GM13977 (cell line): Measurements from ENCODE around the gene CNOT8.

ENCODE experiments used
- DNase-seq: peaks from one replicate; pipeline ENCODE4 v3.0.0; 2012; ENCODE audit warnings: low spot score
- in situ Hi-C: fragments of 300-500 bp; cut with MboI; formaldehyde crosslinking; loops from one replicate; pipeline ENCODE4 v1.12.0; 2022; ENCODE audit warnings: low sequenced_read_pairs, low pct_unique_long_range_greater_than_20kb, mixed read lengths, inconsistent platforms; ENCODE audit not compliant: unreplicated experiment
- TF ChIP-seq, protein P1 (sequence below): IDR thresholded peaks from 2 replicates; pipeline ENCODE4 v1.5.1; 2012; ENCODE audit warnings: mild to moderate bottlenecking, control low read depth; ENCODE audit not compliant: insufficient read depth; ENCODE audit errors: extremely low read depth, missing control alignments

CNOT8 gene

GRCh38 chr5:154895606-154896561 lies 37.5 kb downstream of the CNOT8 start:
- DNase-seq: no peak
- TF ChIP-seq, protein P1, sequence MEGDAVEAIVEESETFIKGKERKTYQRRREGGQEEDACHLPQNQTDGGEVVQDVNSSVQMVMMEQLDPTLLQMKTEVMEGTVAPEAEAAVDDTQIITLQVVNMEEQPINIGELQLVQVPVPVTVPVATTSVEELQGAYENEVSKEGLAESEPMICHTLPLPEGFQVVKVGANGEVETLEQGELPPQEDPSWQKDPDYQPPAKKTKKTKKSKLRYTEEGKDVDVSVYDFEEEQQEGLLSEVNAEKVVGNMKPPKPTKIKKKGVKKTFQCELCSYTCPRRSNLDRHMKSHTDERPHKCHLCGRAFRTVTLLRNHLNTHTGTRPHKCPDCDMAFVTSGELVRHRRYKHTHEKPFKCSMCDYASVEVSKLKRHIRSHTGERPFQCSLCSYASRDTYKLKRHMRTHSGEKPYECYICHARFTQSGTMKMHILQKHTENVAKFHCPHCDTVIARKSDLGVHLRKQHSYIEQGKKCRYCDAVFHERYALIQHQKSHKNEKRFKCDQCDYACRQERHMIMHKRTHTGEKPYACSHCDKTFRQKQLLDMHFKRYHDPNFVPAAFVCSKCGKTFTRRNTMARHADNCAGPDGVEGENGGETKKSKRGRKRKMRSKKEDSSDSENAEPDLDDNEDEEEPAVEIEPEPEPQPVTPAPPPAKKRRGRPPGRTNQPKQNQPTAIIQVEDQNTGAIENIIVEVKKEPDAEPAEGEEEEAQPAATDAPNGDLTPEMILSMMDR: no peak
- in situ Hi-C loops: no loop called here

DNA sequence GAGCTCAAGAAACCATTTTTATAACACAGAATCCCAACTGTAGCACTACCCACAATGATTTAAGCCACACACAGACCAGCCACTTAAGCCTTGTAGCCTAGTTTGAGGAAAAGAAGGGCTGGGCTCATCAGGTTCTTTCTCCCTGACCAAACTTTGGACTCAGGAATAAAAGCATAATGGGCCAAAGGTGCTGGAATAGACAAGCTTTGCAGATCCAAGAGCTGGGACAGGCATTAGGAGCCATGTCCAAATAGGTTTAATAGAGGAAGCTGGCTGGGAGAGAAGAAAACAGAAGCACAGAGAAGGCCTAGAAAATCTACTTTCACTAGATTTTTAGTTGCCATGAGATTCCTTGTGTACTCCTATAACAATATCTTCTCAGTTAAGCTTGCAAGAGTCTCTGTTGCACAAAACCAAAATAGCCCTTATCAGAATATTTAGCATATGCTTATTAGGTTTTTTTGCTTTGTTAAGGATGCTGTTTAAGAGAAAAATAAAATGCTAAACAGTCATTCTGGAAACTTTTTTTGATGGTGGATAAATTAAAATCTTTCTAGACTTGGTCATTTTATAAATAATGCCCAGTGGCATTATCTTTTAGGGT lies 38.2 kb downstream of the CNOT8 start:
- in situ Hi-C loops: no loop called here
- TF ChIP-seq, protein P1: no peak
- DNase-seq: no peak

- in situ Hi-C loops: no loop called here
- TF ChIP-seq, protein P1: no peak
- no peak for DNase-seq
These were observed 39.8 kb downstream of the CNOT8 start for GRCh38 chr5:154898210-154898609.

- TF ChIP-seq, protein P1: no peak
- in situ Hi-C loops: no loop called here
- no peak for DNase-seq
These were observed 40.9 kb downstream of the CNOT8 start for GRCh38 chr5:154899151-154899816.

DNA sequence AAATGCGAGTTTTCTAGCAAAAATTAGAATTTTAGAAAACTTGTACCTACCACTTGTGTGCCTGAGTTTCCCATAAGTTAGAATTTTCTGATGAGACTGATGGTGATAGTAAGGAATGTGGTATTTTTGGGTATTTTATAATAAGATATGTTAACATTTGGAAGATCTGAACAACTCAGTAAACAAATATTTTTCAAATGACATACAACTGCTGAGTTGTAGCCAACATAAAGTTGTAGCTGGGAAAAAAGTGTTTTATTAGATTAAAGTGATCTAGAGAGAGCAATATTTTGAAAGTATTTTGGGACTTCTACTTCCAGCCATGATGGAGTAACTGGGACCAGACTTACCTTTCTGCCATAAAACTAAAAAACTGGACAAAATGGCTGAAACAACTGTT lies 41.6 kb downstream of the CNOT8 start:
- in situ Hi-C loops: no loop called here
- DNase-seq: no peak

DNA sequence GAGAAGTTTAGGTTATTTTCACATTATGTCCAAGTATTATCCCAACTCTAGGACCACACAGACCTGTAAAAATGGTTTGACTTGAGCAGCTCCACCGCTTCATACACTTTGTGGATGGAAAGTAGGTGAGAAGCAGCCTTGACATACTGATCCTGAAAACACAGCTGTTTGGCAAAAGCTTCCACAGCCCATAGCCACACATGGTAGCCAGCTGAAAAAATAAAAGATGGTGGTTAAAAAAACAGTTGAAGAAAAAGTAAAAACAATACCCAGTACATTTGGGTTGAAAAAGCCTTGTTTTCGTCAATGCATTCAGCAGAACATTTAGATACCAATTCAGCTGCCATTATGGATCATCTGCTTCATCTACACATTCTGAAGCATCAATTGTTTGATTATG lies 42.8 kb downstream of the CNOT8 start:
- in situ Hi-C loops: no loop called here
- TF ChIP-seq, protein P1: no peak

More for the DNA sequence above, 41.6 kb downstream of the CNOT8 start:
- TF ChIP-seq, protein P1: no peak

More for the DNA sequence above, 42.8 kb downstream of the CNOT8 start:
- no peak for DNase-seq
